HEK293 (cell line): Measurements from ENCODE around the gene SNN.

Experiments
- CTCF ChIA-PET: fragments of 350-600 bp; formaldehyde crosslinking; extraction: SDS; loops from one replicate; lab custom pipeline; 2021; ENCODE audit warnings: antibody characterized with exemption; lab: Yijun Ruan, JAX
- POLR2A ChIA-PET: fragments of 300-600 bp; formaldehyde crosslinking; extraction: SDS; loops from one replicate; lab custom pipeline; 2020; ENCODE audit warnings: antibody characterized with exemption, inconsistent platforms; lab: Yijun Ruan, JAX
- H3K27ac ChIP-seq: fragments of 200-500 bp; sonication (Bioruptor generic); 2 replicates; pipeline ENCODE4 v1.5.1; 2014; ENCODE audit warnings: low read depth, low read length, control low read depth, inconsistent platforms; ENCODE audit errors: extremely low read depth
- H3K36me3 ChIP-seq, 2 experiments: fragments of 200-500 bp in 1 of 2; sonication (Bioruptor generic) in 1 of 2; 1 replicate in 1 of 2; 2 replicates in 1 of 2; pipeline ENCODE4 v1.5.1; 2014 to 2017; ENCODE audit warnings: inconsistent platforms in 2 of 2, low read length in 2 of 2; ENCODE audit not compliant: control insufficient read depth in 2 of 2, insufficient read depth in 1 of 2
- H3K4me1 ChIP-seq: fragments of 200-500 bp; sonication (Bioruptor generic); 2 replicates; pipeline ENCODE4 v1.5.1; 2014; ENCODE audit warnings: mild to moderate bottlenecking, low read length, inconsistent platforms; ENCODE audit not compliant: control insufficient read depth, insufficient read depth
- H3K4me3 ChIP-seq: 2 replicates; pipeline ENCODE4 v1.5.1; 2011; ENCODE audit warnings: low read depth, mild to moderate bottlenecking, control low read depth, low read length, moderate library complexity
- H3K9me3 ChIP-seq: fragments of 200-500 bp; sonication (Bioruptor generic); 2 replicates; pipeline ENCODE4 v1.5.1; 2014; ENCODE audit warnings: low read depth, low read length, inconsistent platforms; ENCODE audit not compliant: control insufficient read depth, insufficient read depth
- BCL6B ChIP-seq: fragments of 450-650 bp; formaldehyde crosslinking; IDR thresholded peaks from 2 replicates; pipeline ENCODE4 v1.5.1; 2017; ENCODE audit warnings: missing biosample characterization, missing genetic modification characterization
- CTCF ChIP-seq: fragments of 450-650 bp; formaldehyde crosslinking; IDR thresholded peaks from 2 replicates; pipeline ENCODE4 v1.5.1; 2016; ENCODE audit warnings: missing biosample characterization, missing genetic modification characterization
- GFI1B ChIP-seq: fragments of 450-650 bp; formaldehyde crosslinking; IDR thresholded peaks from 2 replicates; pipeline ENCODE4 v1.5.1; 2016; ENCODE audit warnings: missing biosample characterization, missing genetic modification characterization
- PRDM1 ChIP-seq: fragments of 450-650 bp; formaldehyde crosslinking; IDR thresholded peaks from 2 replicates; pipeline ENCODE4; 2016; ENCODE audit warnings: missing biosample characterization, missing genetic modification characterization
- SCRT2 ChIP-seq: fragments of 450-650 bp; formaldehyde crosslinking; IDR thresholded peaks from 2 replicates; pipeline ENCODE4 v1.5.1; 2016; ENCODE audit warnings: missing biosample characterization, missing genetic modification characterization
- SP7 ChIP-seq: fragments of 450-650 bp; formaldehyde crosslinking; IDR thresholded peaks from 2 replicates; pipeline ENCODE4 v1.5.1; 2016; ENCODE audit warnings: missing biosample characterization, missing genetic modification characterization
- ZEB2 ChIP-seq: fragments of 450-650 bp; formaldehyde crosslinking; IDR thresholded peaks from 2 replicates; pipeline ENCODE4 v1.5.1; 2016; ENCODE audit warnings: missing biosample characterization, missing genetic modification characterization
- ZNF112 ChIP-seq: fragments of 450-650 bp; formaldehyde crosslinking; IDR thresholded peaks from 2 replicates; pipeline ENCODE4 v1.5.0; 2017; ENCODE audit warnings: missing biosample characterization, missing genetic modification characterization
- ZNF138 ChIP-seq: fragments of 450-650 bp; formaldehyde crosslinking; IDR thresholded peaks from 2 replicates; pipeline ENCODE4 v1.5.1; 2016; ENCODE audit warnings: missing biosample characterization, missing genetic modification characterization, borderline replicate concordance
- ZNF146 ChIP-seq: fragments of 450-650 bp; formaldehyde crosslinking; IDR thresholded peaks from 2 replicates; pipeline ENCODE4 v1.5.1; 2016; ENCODE audit warnings: missing biosample characterization, missing genetic modification characterization
- ZNF148 ChIP-seq: fragments of 450-650 bp; formaldehyde crosslinking; IDR thresholded peaks from 2 replicates; pipeline ENCODE4 v1.5.0; 2017; ENCODE audit warnings: missing biosample characterization, missing genetic modification characterization, borderline replicate concordance
- ZNF2 ChIP-seq: fragments of 450-650 bp; formaldehyde crosslinking; IDR thresholded peaks from 2 replicates; pipeline ENCODE4 v1.5.1; 2016; ENCODE audit warnings: missing biosample characterization, missing genetic modification characterization
- ZNF223 ChIP-seq: fragments of 450-650 bp; formaldehyde crosslinking; IDR thresholded peaks from 2 replicates; pipeline ENCODE4 v1.5.1; 2016; ENCODE audit warnings: missing biosample characterization, missing genetic modification characterization
- ZNF239 ChIP-seq: fragments of 450-650 bp; formaldehyde crosslinking; IDR thresholded peaks from 2 replicates; pipeline ENCODE4 v1.5.1; 2016; ENCODE audit warnings: missing biosample characterization, missing genetic modification characterization
- ZNF324 ChIP-seq: fragments of 450-650 bp; formaldehyde crosslinking; IDR thresholded peaks from 2 replicates; pipeline ENCODE4 v1.5.1; 2016; ENCODE audit warnings: missing biosample characterization, missing genetic modification characterization
- ZNF366 ChIP-seq: fragments of 450-650 bp; formaldehyde crosslinking; conservative IDR thresholded peaks from 2 replicates; pipeline ENCODE4 v1.5.1; 2016; ENCODE audit warnings: missing biosample characterization, missing genetic modification characterization
- ZNF37A ChIP-seq: fragments of 450-650 bp; IDR thresholded peaks from 2 replicates; pipeline ENCODE4 v1.5.1; 2018; ENCODE audit warnings: missing biosample characterization, missing genetic modification characterization
- ZNF555 ChIP-seq: fragments of 450-650 bp; formaldehyde crosslinking; conservative IDR thresholded peaks from 2 replicates; pipeline ENCODE4 v1.5.1; 2017; ENCODE audit warnings: missing biosample characterization, mild to moderate bottlenecking, missing genetic modification characterization, inconsistent platforms
- ZNF596 ChIP-seq: fragments of 450-650 bp; IDR thresholded peaks from 2 replicates; pipeline ENCODE4 v1.5.0; 2018; ENCODE audit warnings: missing biosample characterization, mild to moderate bottlenecking, missing genetic modification characterization, moderate library complexity
- ZNF670 ChIP-seq: fragments of 450-650 bp; formaldehyde crosslinking; IDR thresholded peaks from 2 replicates; pipeline ENCODE4 v1.5.1; 2016; ENCODE audit warnings: missing biosample characterization, missing genetic modification characterization, low read depth
- ZNF692 ChIP-seq: fragments of 450-650 bp; formaldehyde crosslinking; IDR thresholded peaks from 2 replicates; pipeline ENCODE4 v1.5.1; 2016; ENCODE audit warnings: missing biosample characterization, missing genetic modification characterization
- ZNF704 ChIP-seq: fragments of 450-650 bp; formaldehyde crosslinking; IDR thresholded peaks from 2 replicates; pipeline ENCODE4 v1.5.1; 2016; ENCODE audit warnings: missing biosample characterization, missing genetic modification characterization
- ZNF791 ChIP-seq: fragments of 450-650 bp; formaldehyde crosslinking; IDR thresholded peaks from 2 replicates; pipeline ENCODE4 v1.5.1; 2016; ENCODE audit warnings: missing biosample characterization, missing genetic modification characterization
- ZNF792 ChIP-seq: fragments of 450-650 bp; formaldehyde crosslinking; IDR thresholded peaks from 2 replicates; pipeline ENCODE4 v1.5.1; 2016; ENCODE audit warnings: missing biosample characterization, missing genetic modification characterization
- ZXDB ChIP-seq: fragments of 450-650 bp; formaldehyde crosslinking; IDR thresholded peaks from 2 replicates; pipeline ENCODE4 v1.5.1; 2016; ENCODE audit warnings: missing biosample characterization, missing genetic modification characterization

The SNN gene

GRCh38 chr16:11681556-11681955 lies 13.3 kb downstream of the SNN start:
- CTCF ChIA-PET, result interaction anchor here (1.5 kb wide), 1 partner anchor 34 kb away, joined by 3 read pairs; no protein-coding TSS in a partner anchor
- peaks cover 15 to 94% of the 10 kb centered on the region in 2 experiments for H3K36me3 ChIP-seq

GRCh38 chr16:11681976-11682654 lies 13.9 kb downstream of the SNN start:
- CTCF ChIA-PET, result interaction anchor here (1.5 kb wide), 1 partner anchor 33 kb away, joined by 3 read pairs; no protein-coding TSS in a partner anchor
- POLR2A ChIA-PET, result no interaction called here
- H3K9me3 ChIP-seq, result no peaks in the 10 kb centered on the region

More at GRCh38 chr16:11681556-11681955, 13.3 kb downstream of the SNN start:
- POLR2A ChIA-PET, result no interaction called here
- no peak overlapping the region for H3K4me3 ChIP-seq
- H3K27ac ChIP-seq, result no peak overlapping the region
- TF ChIP-seq ZNF324 (tag by site-specific recombination) (no peak), ZNF146 (tag by site-specific recombination) (no peak), ZNF223 (no peak), ZNF148 (tag by site-specific recombination) (no peak), ZNF555 (tag by site-specific recombination) (no peak), ZNF670 (no peak), PRDM1 (no peak), ZNF239 (tag by site-specific recombination) (no peak), ZXDB (tag by site-specific recombination) (no peak), ZNF138 (tag by site-specific recombination) (no peak)
- no peaks in the 10 kb centered on the region for H3K9me3 ChIP-seq
- H3K4me1 ChIP-seq, result no peaks in the 10 kb centered on the region

GRCh38 chr16:11682655-11683096 lies 14.4 kb downstream of the SNN start:
- H3K27ac ChIP-seq, result no peak overlapping the region
- peaks cover 16 to 94% of the 10 kb centered on the region in 2 experiments for H3K36me3 ChIP-seq
- H3K4me1 ChIP-seq, result no peaks in the 10 kb centered on the region
- no peak overlapping the region for H3K4me3 ChIP-seq
- CTCF ChIA-PET, result interaction anchor here (1.5 kb wide), 1 partner anchor 33 kb away, joined by 3 read pairs; no protein-coding TSS in a partner anchor
- POLR2A ChIA-PET, result no interaction called here
- no peaks in the 10 kb centered on the region for H3K9me3 ChIP-seq
- TF ChIP-seq ZNF366, result peak; percentile 44; the same call in 1 of the 2 replicates
- no peak for TF ChIP-seq ZNF112
- TF ChIP-seq ZNF791, result no peak
- no peak for TF ChIP-seq ZNF704 (tag by site-specific recombination)
- no peak for TF ChIP-seq ZNF692 (tag by site-specific recombination)
- TF ChIP-seq ZNF2 (tag by site-specific recombination), result no peak
- no peak for TF ChIP-seq CTCF (tag by site-specific recombination)
- TF ChIP-seq BCL6B (tag by site-specific recombination), result peak; percentile 92
- TF ChIP-seq ZNF138 (tag by site-specific recombination), result no peak
- no peak for TF ChIP-seq ZNF596 (tag by site-specific recombination)
- no peak for TF ChIP-seq GFI1B
- peak; percentile 53 for TF ChIP-seq SP7
- no peak for TF ChIP-seq ZNF37A
- TF ChIP-seq ZEB2 (tag by site-specific recombination), result peak; percentile 59; the same call in 1 of the 2 replicates

More at GRCh38 chr16:11681976-11682654, 13.9 kb downstream of the SNN start:
- H3K4me1 ChIP-seq, result no peaks in the 10 kb centered on the region
- peak; percentile 54; the same call in 1 of the 2 replicates for TF ChIP-seq SCRT2 (tag by site-specific recombination)
- TF ChIP-seq ZNF792 (tag by site-specific recombination), result no peak
- no peak overlapping the region for H3K27ac ChIP-seq
- H3K4me3 ChIP-seq, result no peak overlapping the region
- peaks cover 16 to 94% of the 10 kb centered on the region in 2 experiments for H3K36me3 ChIP-seq
